ENCODE measurements around the gene MPDU1. TPM values are rescaled to one million over a fixed set of nuclear protein-coding genes. Genes with fewer than 3 reads are reported as not detected.

MPDU1 gene
- total RNA-seq, 4 donors from 2014 or later = 37.1 to 236 (median 125) TPM

GRCh38 chr17:7553356-7553755 lies 30.3 kb upstream of the MPDU1 start:
- H3K4me1 ChIP-seq = peaks cover 4 to 32% (median 14%) of the 10 kb centered on the region in 4 donors
- no peaks in the 10 kb centered on the region for H3K36me3 ChIP-seq
- H3K9me3 ChIP-seq = no peaks in the 10 kb centered on the region
- peak overlapping the region in 3 of 4 donors; percentile 47 to 80 (median 50) for H3K27ac ChIP-seq
- DNase-seq = no peak
- TF ChIP-seq POLR2A (IDR thresholded peaks at IDR 0.05) (no peak), CTCF (IDR thresholded peaks at IDR 0.05) (no peak)
- no peak overlapping the region for H3K4me3 ChIP-seq
- H3K27me3 ChIP-seq = no peaks in the 10 kb centered on the region

- Histone ChIP-seq H3K4me1 (peaks cover 4 to 37% (median 26%) of the 10 kb centered on the region in 4 donors), H3K9me3 (no peaks in the 10 kb centered on the region), H3K4me3 (no peak overlapping the region), H3K36me3 (no peaks in the 10 kb centered on the region), H3K27ac (no peak overlapping the region), H3K27me3 (no peaks in the 10 kb centered on the region)
- no peak for DNase-seq
- TF ChIP-seq POLR2A (IDR thresholded peaks at IDR 0.05) (no peak), CTCF (IDR thresholded peaks at IDR 0.05) (no peak)
Measured at GRCh38 chr17:7555320-7555948, 28.2 kb upstream of the MPDU1 start.

GRCh38 chr17:7556627-7557026 lies 27.0 kb upstream of the MPDU1 start:
- H3K27ac ChIP-seq = peak overlapping the region in 3 of 4 donors; percentile 89 to 99 (median 92)
- H3K4me3 ChIP-seq = peak overlapping the region in 2 of 4 donors; percentile 71 to 99
- no peaks in the 10 kb centered on the region for H3K36me3 ChIP-seq
- DNase-seq = no peak
- peaks cover 0 to 2% (median 0%) of the 10 kb centered on the region in 4 donors for H3K9me3 ChIP-seq
- TF ChIP-seq CTCF (IDR thresholded peaks at IDR 0.05) (no peak), POLR2A (IDR thresholded peaks at IDR 0.05) (no peak)
- H3K27me3 ChIP-seq = no peaks in the 10 kb centered on the region
- peaks cover 4 to 42% (median 28%) of the 10 kb centered on the region in 4 donors for H3K4me1 ChIP-seq

GRCh38 chr17:7557147-7557764 lies 26.4 kb upstream of the MPDU1 start:
- H3K27ac ChIP-seq = peak overlapping the region; percentile 89 to 99 (median 93)
- H3K36me3 ChIP-seq = no peaks in the 10 kb centered on the region
- peak overlapping the region in 2 of 4 donors; percentile 71 to 99 for H3K4me3 ChIP-seq
- H3K4me1 ChIP-seq = peaks cover 4 to 42% (median 28%) of the 10 kb centered on the region in 4 donors
- peaks cover 0 to 4% (median 0%) of the 10 kb centered on the region in 4 donors for H3K9me3 ChIP-seq
- peak in 2 of 3 donors; percentile 73 to 78 for DNase-seq
- no peaks in the 10 kb centered on the region for H3K27me3 ChIP-seq
- peak; percentile 39 to 71 for TF ChIP-seq POLR2A (IDR thresholded peaks at IDR 0.05)
- peak in 2 of 6 experiments; percentile 24 to 31 for TF ChIP-seq CTCF (IDR thresholded peaks at IDR 0.05)

GRCh38 chr17:7557775-7558543 lies 25.7 kb upstream of the MPDU1 start:
- Histone ChIP-seq H3K36me3 (no peaks in the 10 kb centered on the region), H3K27ac (peak overlapping the region; percentile 89 to 99 (median 93)), H3K9me3 (peaks cover 0 to 4% (median 0%) of the 10 kb centered on the region in 4 donors), H3K27me3 (no peaks in the 10 kb centered on the region), H3K4me3 (peak overlapping the region; percentile 17 to 99 (median 51)), H3K4me1 (peaks cover 7 to 49% (median 32%) of the 10 kb centered on the region in 4 donors)
- TF ChIP-seq CTCF (IDR thresholded peaks at IDR 0.05) = peak in 2 of 6 experiments; percentile 8 to 11
- TF ChIP-seq POLR2A (IDR thresholded peaks at IDR 0.05) = peak; percentile 83 to 87
- peak; percentile 77 to 94 (median 93) for DNase-seq

All from Peyer's patch (tissue), 4 donors.